Fibroblast of pulmonary artery (primary cell): ENCODE data around the gene DHX40.
A peak's percentile ranks its signal among the peaks of the same experiment; 100 is the strongest.

Source experiments
- DNase-seq: peaks from one replicate; pipeline ENCODE4 v3.0.0-alpha.2; 2010; ENCODE audit warnings: low read depth
- H3K4me3 ChIP-seq: replicated peaks from 2 replicates; pipeline ENCODE4 v1.5.1; 2011; ENCODE audit warnings: low read depth, mild to moderate bottlenecking, control low read depth, low read length, moderate library complexity
- CTCF ChIP-seq: IDR thresholded peaks from 2 replicates; pipeline ENCODE4 v1.5.1; 2011; ENCODE audit warnings: mild to moderate bottlenecking, control low read depth, low read length, inconsistent platforms; ENCODE audit errors: missing control alignments

Gene DHX40

GRCh38 chr17:59619298-59620063 is 54.1 kb downstream of the DHX40 start, which contains the start of gene CLTC:
Gene CLTC, plus strand, starts transcription at chr17:59619895. Its CDS starts 237 bp downstream, at chr17:59620132.
- TF ChIP-seq CTCF, result no peak
- DNase-seq, result peak; percentile 99
- H3K4me3 ChIP-seq, result peak within 1 kb of the TSS; percentile 95

- DNase-seq, result no peak
- no peak for TF ChIP-seq CTCF
- peak overlapping the region; percentile 95 for H3K4me3 ChIP-seq
Measured at GRCh38 chr17:59620064-59620359, 54.6 kb downstream of the DHX40 start.

- no peak for TF ChIP-seq CTCF
- peak overlapping the region; percentile 95 for H3K4me3 ChIP-seq
- DNase-seq, result peak; percentile 39
Measured at GRCh38 chr17:59620518-59621259, 55.3 kb downstream of the DHX40 start.

- H3K4me3 ChIP-seq, result peak overlapping the region; percentile 95
- DNase-seq, result no peak
- TF ChIP-seq CTCF, result no peak
Measured at GRCh38 chr17:59621771-59622170, 56.4 kb downstream of the DHX40 start.

- DNase-seq, result no peak
- peak overlapping the region; percentile 95 for H3K4me3 ChIP-seq
- TF ChIP-seq CTCF, result no peak
Measured at GRCh38 chr17:59623151-59623550, 57.7 kb downstream of the DHX40 start.

- TF ChIP-seq CTCF, result no peak
- no peak for DNase-seq
- H3K4me3 ChIP-seq, result no peak overlapping the region
Measured at GRCh38 chr17:59626756-59627155, 61.3 kb downstream of the DHX40 start.
